HCT116 (cell line): ENCODE data around the gene CYTIP. TPM values are rescaled to one million over a fixed set of nuclear protein-coding genes. Genes with fewer than 3 reads are reported as not detected.

Source experiments
- ATAC-seq: fragments of 200-7000 bp; cut with Tn5 transposase; 2 replicates; pipeline ENCODE4 v1.9.1; 2020; ENCODE audit warnings: mild to moderate bottlenecking, moderate library complexity
- BruUV-seq: library from RNA; stranded (reverse); fragments of 400-500 nt; replicated peaks from 2 replicates; lab custom pipeline; 2021; lab: Mats Ljungman, UMichigan
- CTCF ChIA-PET: fragments of 300-600 bp; sonication (Branson Sonifier 250); formaldehyde crosslinking; loops from one replicate; lab custom pipeline; 2021; ENCODE audit warnings: antibody characterized with exemption; lab: Charles Lee
- POLR2A ChIA-PET: fragments of 300-600, 350-600 bp; sonication (Branson Sonifier 250); formaldehyde crosslinking; loops from one replicate; lab custom pipeline; 2021; ENCODE audit warnings: antibody characterized with exemption; lab: Charles Lee
- RAD21 ChIA-PET, 2 experiments: fragments of 300-600 bp; sonication (Branson Sonifier 250); formaldehyde crosslinking; loops; one replicate each; lab custom pipeline; 2023; ENCODE audit warnings: low total read pairs in 2 of 2; ENCODE audit not compliant: uncharacterized antibody in 2 of 2, unreplicated experiment in 2 of 2, low non-redundant PET in 1 of 2; lab: Charles Lee
- DNase-seq: peaks from one replicate; pipeline ENCODE4 v3.0.0-alpha.2; 2010; ENCODE audit warnings: low read depth, low spot score
- H2AFZ ChIP-seq: fragments of 200-600 bp; shearing (Covaris generic), sonication (generic); 2 replicates; pipeline ENCODE4 v1.6.1; 2017; ENCODE audit warnings: low read depth, mixed run types, mixed read lengths, antibody characterized with exemption, low read length; ENCODE audit not compliant: poor library complexity, severe bottlenecking
- H3K27ac ChIP-seq: 2 replicates; pipeline ENCODE4 v1.5.1; 2012; ENCODE audit warnings: low read depth, low read length
- H3K27me3 ChIP-seq: fragments of 200-600 bp; sonication (generic); 2 replicates; pipeline ENCODE4 v1.6.1; 2016; ENCODE audit warnings: mixed run types, low read length, mixed read lengths; ENCODE audit not compliant: insufficient read depth
- H3K36me3 ChIP-seq, 2 experiments: fragments of 200-500 bp in 1 of 2; fragments of 200-600 bp in 1 of 2; sonication (Bioruptor generic) in 1 of 2; sonication (generic) in 1 of 2; 2 replicates each; pipeline versions ENCODE4 v1.5.1 to v1.6.1; 2014 to 2016; ENCODE audit warnings: low read length in 2 of 2, inconsistent platforms in 1 of 2, mixed read lengths in 1 of 2, mixed run types in 1 of 2; ENCODE audit not compliant: insufficient read depth in 2 of 2, control insufficient read depth in 1 of 2
- H3K4me1 ChIP-seq, 2 experiments: fragments of 200-600 bp in 1 of 2; sonication (generic) in 1 of 2; 2 replicates each; pipeline versions ENCODE4 v1.5.1 to v1.6.1; 2012 to 2017; ENCODE audit warnings: low read length in 2 of 2, inconsistent platforms in 1 of 2, mild to moderate bottlenecking in 1 of 2, mixed read lengths in 1 of 2, mixed run types in 1 of 2, moderate library complexity in 1 of 2; ENCODE audit not compliant: insufficient read depth in 2 of 2, control insufficient read depth in 1 of 2
- H3K4me2 ChIP-seq: fragments of 200-600 bp; sonication (generic); 2 replicates; pipeline ENCODE4 v1.6.1; 2017; ENCODE audit warnings: mixed run types, low read length, mixed read lengths
- H3K4me3 ChIP-seq, 2 experiments: fragments of 200-600 bp in 1 of 2; sonication (generic) in 1 of 2; replicated peaks in 1 of 2; 2 replicates each; pipeline ENCODE4 v1.5.1; 2011 to 2016; ENCODE audit warnings: low read length in 2 of 2, control low read depth in 1 of 2, low read depth in 1 of 2, mild to moderate bottlenecking in 1 of 2, mixed read lengths in 1 of 2, mixed run types in 1 of 2
- H3K79me2 ChIP-seq: fragments of 200-600 bp; sonication (generic); 2 replicates; pipeline ENCODE4 v1.6.1; 2017; ENCODE audit warnings: mild to moderate bottlenecking, mixed run types, low read length, moderate library complexity, mixed read lengths; ENCODE audit not compliant: insufficient read depth
- H3K9ac ChIP-seq: fragments of 200-600 bp; sonication (generic); 2 replicates; pipeline ENCODE4 v1.6.1; 2016; ENCODE audit warnings: low read length, mixed read lengths
- H3K9me2 ChIP-seq: fragments of 200-600 bp; sonication (generic), shearing (Covaris generic); 2 replicates; pipeline ENCODE4 v1.6.1; 2017; ENCODE audit warnings: mixed run types, mild to moderate bottlenecking, moderate library complexity; ENCODE audit not compliant: insufficient read depth
- H3K9me3 ChIP-seq, 2 experiments: fragments of 200-500 bp in 1 of 2; fragments of 200-600 bp in 1 of 2; sonication (Bioruptor generic) in 1 of 2; sonication (generic) in 1 of 2; 2 replicates each; pipeline ENCODE4 v1.6.1; 2014 to 2017; ENCODE audit warnings: low read length in 2 of 2, mixed read lengths in 2 of 2, inconsistent platforms in 1 of 2, low read depth in 1 of 2, mild to moderate bottlenecking in 1 of 2, mixed run types in 1 of 2, moderate library complexity in 1 of 2; ENCODE audit not compliant: control insufficient read depth in 1 of 2, insufficient read depth in 1 of 2
- H4K20me1 ChIP-seq: fragments of 200-600 bp; sonication (generic), shearing (Covaris generic); 2 replicates; pipeline ENCODE4 v1.6.1; 2017; ENCODE audit warnings: mixed run types, mild to moderate bottlenecking, moderate library complexity; ENCODE audit not compliant: insufficient read depth
- ATF3 ChIP-seq: IDR thresholded peaks from 2 replicates; pipeline ENCODE4 v1.6.1; 2012
- CBX3 ChIP-seq: IDR thresholded peaks from 2 replicates; pipeline ENCODE4 v1.6.1; 2012; ENCODE audit warnings: low read depth
- CEBPB ChIP-seq: IDR thresholded peaks from 2 replicates; pipeline ENCODE4 v1.6.1; 2012; ENCODE audit warnings: low read depth
- EGR1 ChIP-seq: IDR thresholded peaks from 2 replicates; pipeline ENCODE4 v1.6.1; 2012; ENCODE audit warnings: low read depth
- ELF1 ChIP-seq: IDR thresholded peaks from 2 replicates; pipeline ENCODE4 v1.6.1; 2012; ENCODE audit warnings: low read depth, borderline replicate concordance
- EZH2 ChIP-seq: fragments of 200-600 bp; sonication (generic); IDR thresholded peaks from 2 replicates; pipeline ENCODE4 v1.6.1; 2017; ENCODE audit warnings: antibody characterized with exemption, mixed run types
- FOSL1 ChIP-seq: IDR thresholded peaks from 2 replicates; pipeline ENCODE4 v1.6.1; 2012; ENCODE audit warnings: low read depth
- JUND ChIP-seq: IDR thresholded peaks from 2 replicates; pipeline ENCODE4 v1.6.1; 2012
- POLR2A ChIP-seq: IDR thresholded peaks from 2 replicates; pipeline ENCODE4 v1.7.0; 2011; ENCODE audit warnings: borderline replicate concordance; ENCODE audit not compliant: insufficient read depth, insufficient read length; ENCODE audit errors: extremely low read depth
- POLR2AphosphoS5 ChIP-seq: IDR thresholded peaks from 2 replicates; pipeline ENCODE4 v1.6.1; 2011; ENCODE audit warnings: mild to moderate bottlenecking, low read depth, low read length, moderate library complexity
- RAD21 ChIP-seq: IDR thresholded peaks from 2 replicates; pipeline ENCODE4 v1.6.1; 2012; ENCODE audit warnings: low read depth, mild to moderate bottlenecking
- SIN3A ChIP-seq: IDR thresholded peaks from 2 replicates; pipeline ENCODE4 v1.6.1; 2012; ENCODE audit warnings: low read depth
- SP1 ChIP-seq: IDR thresholded peaks from 2 replicates; pipeline ENCODE4 v1.6.1; 2012; ENCODE audit warnings: low read depth
- SRF ChIP-seq: IDR thresholded peaks from 2 replicates; pipeline ENCODE4 v1.6.1; 2012; ENCODE audit warnings: low read depth
- TCF7L2 ChIP-seq: IDR thresholded peaks from 2 replicates; pipeline ENCODE4 v1.7.0; 2011; ENCODE audit warnings: borderline replicate concordance, inconsistent platforms; ENCODE audit not compliant: insufficient read depth, insufficient read length; ENCODE audit errors: extremely low read depth
- YY1 ChIP-seq: IDR thresholded peaks from 2 replicates; pipeline ENCODE4 v1.6.1; 2011; ENCODE audit warnings: low read length, low read depth, moderate library complexity, mild to moderate bottlenecking; ENCODE audit not compliant: insufficient replicate concordance; ENCODE audit errors: extremely low read depth
- ZBTB33 ChIP-seq: IDR thresholded peaks from 2 replicates; pipeline ENCODE4 v1.6.1; 2011; ENCODE audit warnings: mild to moderate bottlenecking, low read length, moderate library complexity; ENCODE audit not compliant: insufficient replicate concordance; ENCODE audit errors: extremely low read depth
- ZFX ChIP-seq: fragments of 450-650 bp; IDR thresholded peaks from 2 replicates; pipeline ENCODE4 v1.6.1; 2017
- ZNF274 ChIP-seq: fragments of 200-500 bp; sonication (Bioruptor generic); IDR thresholded peaks from 2 replicates; pipeline ENCODE4 v1.6.1; 2014; ENCODE audit warnings: mild to moderate bottlenecking, low read depth, low read length, inconsistent platforms
- intact Hi-C: fragments of 100-400 bp; cut with micrococcal nuclease; formaldehyde crosslinking; loops from 2 replicates; pipeline ENCODE4 v1.10.0; 2022
- total RNA-seq: library from RNA; stranded (reverse); gene quantifications from one replicate; pipeline ENCODE4 v1.2.1, GENCODE V29; 2021; ENCODE audit not compliant: unreplicated experiment

The CYTIP gene
- total RNA-seq, 1 experiment from 2014 or later: 0.64 TPM

DNA sequence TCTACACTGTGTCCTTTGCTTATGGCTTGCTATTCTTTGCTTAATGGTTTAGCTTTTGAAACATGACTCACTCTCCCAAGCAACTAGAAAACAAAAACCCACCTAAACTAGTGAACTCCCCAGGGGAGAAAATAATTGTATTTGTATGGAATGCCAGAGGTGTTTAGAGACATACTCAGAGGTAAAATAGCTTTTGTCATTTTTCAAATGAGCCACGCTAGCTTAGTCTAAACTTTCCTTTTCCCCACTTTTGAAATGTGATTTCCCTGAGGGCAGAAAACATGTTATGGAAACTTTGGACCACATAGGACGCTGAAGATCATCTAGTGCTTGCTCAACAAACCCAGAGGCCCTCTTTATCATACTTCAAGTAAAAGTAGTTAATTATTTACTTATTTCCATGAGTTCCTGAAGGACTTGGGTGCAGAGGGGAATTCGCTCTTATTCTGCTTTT is 16.5 kb upstream of the CYTIP start:
- no peak overlapping the region for H3K4me3 ChIP-seq
- ATAC-seq: no peak
- no TSS peak for BruUV-seq
- H3K79me2 ChIP-seq: no peaks in the 10 kb centered on the region
- no peaks in the 10 kb centered on the region for H3K9me3 ChIP-seq
- H3K9me2 ChIP-seq: no peaks in the 10 kb centered on the region
- H2AFZ ChIP-seq: no peak overlapping the region
- no peak for DNase-seq
- H3K36me3 ChIP-seq: no peaks in the 10 kb centered on the region
- no peak overlapping the region for H3K9ac ChIP-seq
- ChIA-PET POLR2A (no interaction called here), RAD21 (no interaction called here), CTCF (no interaction called here)
- no peak overlapping the region for H3K27ac ChIP-seq
- intact Hi-C loops: no loop called here
- H3K27me3 ChIP-seq: no peaks in the 10 kb centered on the region
- H4K20me1 ChIP-seq: no peaks in the 10 kb centered on the region
- H3K4me2 ChIP-seq: no peak overlapping the region
- TF ChIP-seq CEBPB (no peak), FOSL1 (no peak), TCF7L2 (no peak), RAD21 (no peak), ELF1 (no peak), YY1 (no peak), CBX3 (no peak), ZFX (no peak), SRF (no peak), JUND (no peak), POLR2A (no peak), EGR1 (no peak), ZNF274 (no peak), SIN3A (no peak), EZH2 (no peak), ZBTB33 (no peak), ATF3 (no peak), POLR2AphosphoS5 (no peak), SP1 (no peak)
- H3K4me1 ChIP-seq: no peaks in the 10 kb centered on the region
